Measurements from ENCODE around the gene ZNF292.
"Not testable (repeated sequence)": the region's sequence is repeated elsewhere in the genome, so short reads cannot be mapped to it uniquely, and the experiment has no call there.

The ZNF292 gene

DNA sequence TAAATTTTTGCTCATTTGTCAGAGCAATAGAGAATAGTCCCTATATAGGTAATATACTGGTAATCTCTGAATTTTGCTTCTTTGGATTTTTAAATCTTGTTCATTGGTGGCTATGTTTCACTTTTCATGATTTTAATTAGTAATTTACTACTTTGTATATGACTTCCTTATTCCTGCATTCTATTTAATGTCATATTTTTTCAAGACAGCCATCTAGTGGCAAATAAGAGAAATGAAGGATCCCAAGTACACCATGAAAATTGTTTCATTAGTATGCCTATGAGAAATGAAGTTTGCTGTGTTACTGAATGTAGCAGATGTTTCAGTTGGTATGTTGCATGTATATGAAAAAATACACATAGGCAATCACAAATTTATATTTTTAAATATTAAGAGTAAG is 82.4 kb downstream of the ZNF292 start:
- Histone ChIP-seq H3K4me1 (peaks cover 12% of the 10 kb centered on the region; the same call in 1 of the 2 replicates), H3K36me3 (peaks cover 37% of the 10 kb centered on the region), H3K4me3 (no peak overlapping the region), H3K9ac (no peak overlapping the region), H3K4me2 (no peak overlapping the region), H3K27ac (no peak overlapping the region), H3K27me3 (no peaks in the 10 kb centered on the region), H4K20me1 (no peaks in the 10 kb centered on the region), H3K9me3 (peaks cover 31% of the 10 kb centered on the region)
- no peak for TF ChIP-seq Cebpa-rat (IDR thresholded peaks at IDR 0.05)

DNA sequence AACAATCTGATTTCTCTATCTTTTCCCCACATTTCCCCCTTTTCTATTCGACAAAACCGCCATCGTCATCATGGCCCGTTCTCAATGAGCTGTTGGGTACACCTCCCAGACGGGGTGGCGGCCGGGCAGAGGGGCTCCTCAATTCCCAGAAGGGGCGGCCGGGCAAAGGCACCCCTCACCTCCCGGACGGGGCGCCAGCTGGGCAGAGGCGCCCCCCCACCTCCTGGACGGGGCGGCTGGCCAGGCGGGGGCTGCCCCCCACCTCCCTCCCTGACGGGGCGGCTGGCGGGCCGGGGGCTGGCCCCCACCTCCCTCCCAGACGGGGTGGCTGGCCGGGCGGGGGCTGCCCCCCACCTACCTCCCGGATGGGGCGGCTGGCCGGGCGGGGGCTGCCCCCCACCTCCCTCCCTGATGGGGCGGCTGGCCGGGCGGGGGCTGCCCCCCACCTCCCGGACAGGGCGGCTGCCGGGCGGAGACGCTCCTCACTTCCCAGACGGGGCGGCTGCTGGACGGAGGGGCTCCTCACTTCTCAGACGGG is 83.8 kb downstream of the ZNF292 start:
- not testable (repeated sequence) for H3K27me3 ChIP-seq, H3K27ac ChIP-seq, H3K4me2 ChIP-seq, H3K4me3 ChIP-seq, H3K9ac ChIP-seq, H4K20me1 ChIP-seq
- H3K9me3 ChIP-seq, result peaks cover 31% of the 10 kb centered on the region
- H3K36me3 ChIP-seq, result peaks cover 37% of the 10 kb centered on the region
- H3K4me1 ChIP-seq, result peaks cover 17% of the 10 kb centered on the region; the same call in 1 of the 2 replicates

DNA sequence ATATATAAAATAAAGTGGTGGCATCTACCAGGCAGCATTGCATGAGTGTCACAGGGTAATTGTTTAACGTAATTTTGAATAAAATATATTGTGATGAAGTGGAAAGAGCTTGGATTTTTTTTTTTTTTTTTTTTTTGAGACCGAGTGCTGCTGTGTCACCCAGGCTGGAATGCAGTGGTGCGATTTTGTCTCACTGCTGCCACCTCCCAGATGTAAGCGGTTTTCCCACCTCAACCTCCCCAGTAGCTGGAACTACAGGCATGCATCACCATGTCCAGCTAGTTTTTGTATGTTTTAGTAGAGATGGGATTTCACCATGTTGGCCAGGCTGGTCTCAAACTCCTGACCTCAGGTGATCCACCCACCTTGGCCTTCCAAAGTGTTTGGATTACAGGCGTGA is 85.9 kb downstream of the ZNF292 start:
- no peak for TF ChIP-seq Cebpa-rat (IDR thresholded peaks at IDR 0.05)

DNA sequence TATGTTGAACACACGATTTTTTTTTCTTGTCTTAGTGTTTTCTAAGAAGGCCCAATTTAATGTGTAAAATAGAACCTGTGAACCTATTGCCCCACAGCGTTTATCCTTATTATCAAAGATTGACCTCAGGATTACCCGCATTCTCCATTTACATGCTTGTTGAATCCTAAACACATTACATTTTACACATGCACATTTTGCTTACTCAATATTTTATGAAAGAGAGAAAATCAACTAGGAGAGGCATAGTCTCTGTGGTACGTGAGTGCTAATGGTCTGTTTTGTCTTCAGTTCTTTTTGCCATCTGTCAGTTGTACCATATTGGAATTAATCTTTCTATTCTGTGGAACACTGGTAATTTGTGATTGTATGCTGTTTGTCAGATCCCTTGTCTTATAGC is 86.9 kb downstream of the ZNF292 start:
- no peak for TF ChIP-seq Cebpa-rat (IDR thresholded peaks at IDR 0.05)
- H3K4me2 ChIP-seq, result peak overlapping the region; percentile 28; the same call in 1 of the 2 replicates
- H3K9ac ChIP-seq, result no peak overlapping the region
- H3K9me3 ChIP-seq, result peaks cover 23% of the 10 kb centered on the region
- no peaks in the 10 kb centered on the region for H3K27me3 ChIP-seq
- H4K20me1 ChIP-seq, result no peaks in the 10 kb centered on the region
- H3K36me3 ChIP-seq, result peaks cover 36% of the 10 kb centered on the region
- H3K4me1 ChIP-seq, result peaks cover 28% of the 10 kb centered on the region; the same call in 1 of the 2 replicates
- H3K4me3 ChIP-seq, result no peak overlapping the region
- H3K27ac ChIP-seq, result peak overlapping the region; percentile 71

More for the DNA sequence above, 85.9 kb downstream of the ZNF292 start:
- Histone ChIP-seq H3K9me3 (peaks cover 31% of the 10 kb centered on the region), H3K9ac (no peak overlapping the region), H4K20me1 (no peaks in the 10 kb centered on the region), H3K4me1 (peaks cover 28% of the 10 kb centered on the region; the same call in 1 of the 2 replicates), H3K36me3 (peaks cover 29% of the 10 kb centered on the region), H3K27me3 (no peaks in the 10 kb centered on the region), H3K4me2 (no peak overlapping the region), H3K27ac (no peak overlapping the region), H3K4me3 (no peak overlapping the region)

DNA sequence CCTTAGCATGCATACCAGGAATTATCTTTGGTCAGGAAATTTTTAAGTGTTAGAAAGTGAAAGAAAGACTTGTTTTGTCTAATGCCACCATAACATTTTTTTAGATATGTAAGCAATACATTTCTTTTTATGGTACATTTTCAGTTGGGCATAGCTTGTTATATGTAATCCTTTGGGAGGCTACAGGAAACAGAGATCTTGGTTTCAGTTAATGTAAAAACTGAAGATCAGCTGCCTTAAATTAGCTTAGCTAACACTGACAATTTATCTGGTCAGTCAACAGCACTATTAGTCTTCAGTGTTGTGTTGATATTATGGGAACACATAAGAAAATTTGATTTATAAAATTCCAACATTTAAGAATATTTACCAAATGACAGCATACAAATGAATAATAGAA is 88.4 kb downstream of the ZNF292 start:
- Histone ChIP-seq H3K9ac (peak overlapping the region; percentile 42; the same call in 1 of the 2 replicates), H4K20me1 (no peaks in the 10 kb centered on the region), H3K36me3 (peaks cover 37% of the 10 kb centered on the region), H3K9me3 (peaks cover 14% of the 10 kb centered on the region), H3K4me1 (peaks cover 28% of the 10 kb centered on the region; the same call in 1 of the 2 replicates), H3K4me3 (peak overlapping the region; percentile 41; the same call in 1 of the 2 replicates), H3K27me3 (no peaks in the 10 kb centered on the region), H3K4me2 (peak overlapping the region; percentile 63), H3K27ac (peak overlapping the region; percentile 71)
- no peak for TF ChIP-seq Cebpa-rat (IDR thresholded peaks at IDR 0.05)

DNA sequence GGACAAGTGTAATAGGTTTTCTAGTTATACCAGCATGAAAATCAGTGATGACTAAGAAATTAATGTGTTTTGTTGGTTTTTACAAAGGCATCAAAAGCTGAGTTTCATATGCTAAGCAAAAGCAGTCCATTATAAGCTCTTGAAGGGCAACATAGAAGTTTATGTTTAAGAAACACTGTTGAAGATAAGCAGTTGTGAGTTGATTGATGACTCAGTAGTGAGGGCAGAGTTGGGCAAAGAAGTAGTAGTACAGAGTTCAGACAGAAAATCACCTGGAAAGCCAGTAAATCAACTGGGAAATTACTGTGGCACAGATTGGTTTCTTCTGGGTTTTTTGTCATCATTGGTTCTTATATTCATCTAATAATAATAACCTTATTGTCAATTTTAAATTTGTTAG is 89.0 kb downstream of the ZNF292 start:
- H3K4me3 ChIP-seq, result peak overlapping the region; percentile 41; the same call in 1 of the 2 replicates
- peaks cover 9% of the 10 kb centered on the region; the same call in 1 of the 2 replicates for H3K9me3 ChIP-seq
- peaks cover 28% of the 10 kb centered on the region; the same call in 1 of the 2 replicates for H3K4me1 ChIP-seq
- peaks cover 42% of the 10 kb centered on the region for H3K36me3 ChIP-seq
- H3K9ac ChIP-seq, result peak overlapping the region; percentile 42; the same call in 1 of the 2 replicates
- peak overlapping the region; percentile 63 for H3K4me2 ChIP-seq
- H3K27me3 ChIP-seq, result no peaks in the 10 kb centered on the region
- peak overlapping the region; percentile 71 for H3K27ac ChIP-seq
- no peak for TF ChIP-seq Cebpa-rat (IDR thresholded peaks at IDR 0.05)
- no peaks in the 10 kb centered on the region for H4K20me1 ChIP-seq

DNA sequence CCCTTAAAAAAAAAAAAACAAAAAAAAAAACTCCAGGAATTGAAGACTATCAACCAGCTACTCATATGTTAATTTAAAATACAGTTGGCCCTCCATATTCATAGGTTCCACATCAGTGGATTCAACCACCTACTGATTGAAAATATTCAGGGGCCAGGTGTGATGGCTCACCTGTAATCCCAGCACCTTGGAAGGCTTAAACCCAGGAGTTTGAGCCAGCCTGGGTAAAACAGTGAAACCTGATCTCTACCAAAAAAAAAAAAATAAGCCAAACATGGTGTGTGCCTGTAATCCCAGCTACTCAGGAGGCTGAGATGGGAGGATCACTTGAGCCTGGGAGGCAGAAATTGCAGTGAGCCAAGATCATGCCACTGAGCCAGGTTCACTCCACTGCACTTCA is 94.7 kb downstream of the ZNF292 start:
- H4K20me1 ChIP-seq, result no peaks in the 10 kb centered on the region
- no peak overlapping the region for H3K27ac ChIP-seq
- no peak for TF ChIP-seq Cebpa-rat (IDR thresholded peaks at IDR 0.05)
- H3K4me3 ChIP-seq, result no peak overlapping the region
- no peak overlapping the region for H3K9ac ChIP-seq
- peaks cover 6% of the 10 kb centered on the region; the same call in 1 of the 2 replicates for H3K4me1 ChIP-seq
- peaks cover 68% of the 10 kb centered on the region for H3K36me3 ChIP-seq
- no peak overlapping the region for H3K4me2 ChIP-seq
- H3K9me3 ChIP-seq, result no peaks in the 10 kb centered on the region
- no peaks in the 10 kb centered on the region for H3K27me3 ChIP-seq

DNA sequence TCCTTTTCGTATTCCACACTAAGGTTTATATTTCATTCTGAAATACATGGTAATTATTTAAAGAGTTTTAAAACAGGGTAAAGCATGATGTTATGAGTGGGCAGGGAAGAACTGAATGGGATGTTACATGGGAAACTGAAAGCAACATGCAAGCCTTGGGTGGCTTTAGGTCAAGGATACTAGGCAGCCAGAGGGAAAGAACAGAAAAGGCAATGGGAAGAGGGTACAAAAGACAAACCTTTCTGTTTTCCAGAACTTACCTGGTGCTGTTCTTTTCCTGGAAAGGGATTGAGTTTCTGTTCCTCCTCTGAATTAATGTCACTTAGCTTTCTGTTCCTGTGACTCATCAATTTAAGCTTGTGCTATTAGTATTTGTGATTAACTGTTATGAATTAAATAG is 95.9 kb downstream of the ZNF292 start:
- Histone ChIP-seq H3K36me3 (peaks cover 75% of the 10 kb centered on the region), H3K27me3 (no peaks in the 10 kb centered on the region), H3K4me2 (no peak overlapping the region), H3K4me3 (no peak overlapping the region), H3K9ac (no peak overlapping the region), H3K4me1 (no peaks in the 10 kb centered on the region), H4K20me1 (no peaks in the 10 kb centered on the region), H3K27ac (no peak overlapping the region), H3K9me3 (no peaks in the 10 kb centered on the region)
- TF ChIP-seq Cebpa-rat (IDR thresholded peaks at IDR 0.05), result no peak

DNA sequence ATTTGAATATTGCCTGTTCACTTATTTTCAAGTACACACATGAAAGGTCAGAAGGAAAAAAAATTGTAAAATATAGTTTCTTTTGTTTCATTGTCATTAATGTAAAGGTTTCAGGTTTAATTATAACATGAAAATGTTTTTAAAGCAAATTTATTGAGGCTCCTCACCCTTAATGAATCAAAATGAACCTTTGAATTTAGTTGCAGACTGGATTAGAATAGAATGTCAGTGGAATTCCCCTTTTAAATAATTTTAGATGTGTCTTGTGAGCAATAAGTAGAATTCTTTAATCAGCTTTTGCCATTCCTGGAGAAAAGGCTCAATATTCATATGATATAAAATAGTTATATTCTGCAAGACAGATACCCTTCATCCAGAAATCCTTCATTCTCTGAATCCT is 96.4 kb downstream of the ZNF292 start:
- Histone ChIP-seq H3K36me3 (peaks cover 75% of the 10 kb centered on the region), H3K4me2 (no peak overlapping the region), H3K27me3 (no peaks in the 10 kb centered on the region), H3K9me3 (no peaks in the 10 kb centered on the region), H3K9ac (no peak overlapping the region), H3K27ac (no peak overlapping the region), H3K4me3 (no peak overlapping the region), H4K20me1 (no peaks in the 10 kb centered on the region), H3K4me1 (no peaks in the 10 kb centered on the region)
- no peak for TF ChIP-seq Cebpa-rat (IDR thresholded peaks at IDR 0.05)

DNA sequence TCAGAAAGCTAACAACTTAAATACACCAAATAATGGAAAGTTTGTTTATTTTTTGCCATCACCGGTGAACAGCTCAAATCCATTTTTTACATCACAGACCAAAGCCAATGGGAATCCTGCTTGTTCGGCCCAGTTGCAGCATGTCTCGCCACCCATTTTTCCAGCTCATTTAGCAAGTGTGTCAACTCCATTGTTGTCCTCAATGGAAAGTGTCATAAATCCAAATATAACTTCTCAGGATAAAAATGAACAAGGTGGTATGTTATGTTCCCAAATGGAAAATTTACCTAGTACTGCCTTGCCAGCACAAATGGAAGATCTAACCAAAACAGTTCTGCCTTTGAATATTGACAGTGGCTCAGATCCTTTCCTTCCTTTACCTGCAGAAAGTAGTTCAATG is 101.7 kb downstream of the ZNF292 start:
- H3K9ac ChIP-seq, result no peak overlapping the region
- H3K27me3 ChIP-seq, result no peaks in the 10 kb centered on the region
- H3K27ac ChIP-seq, result no peak overlapping the region
- no peaks in the 10 kb centered on the region for H3K4me1 ChIP-seq
- no peaks in the 10 kb centered on the region for H4K20me1 ChIP-seq
- H3K4me2 ChIP-seq, result no peak overlapping the region
- no peak for TF ChIP-seq Cebpa-rat (IDR thresholded peaks at IDR 0.05)
- no peaks in the 10 kb centered on the region for H3K9me3 ChIP-seq
- H3K36me3 ChIP-seq, result peaks cover 77% of the 10 kb centered on the region
- no peak overlapping the region for H3K4me3 ChIP-seq
